GM18505 (cell line): ENCODE data around the gene KLHL14.

Experiments used
- ATAC-seq: cut with Tn5 transposase; IDR thresholded peaks from one replicate; pipeline ENCODE4 v1.9.1; 2021; ENCODE audit not compliant: unreplicated experiment
- POLR2A ChIP-seq: IDR thresholded peaks from 4 replicates; pipeline ENCODE4 v1.6.1; 2011; ENCODE audit warnings: borderline replicate concordance; ENCODE audit not compliant: insufficient read depth, insufficient read length; ENCODE audit errors: extremely low read depth

KLHL14 gene

DNA sequence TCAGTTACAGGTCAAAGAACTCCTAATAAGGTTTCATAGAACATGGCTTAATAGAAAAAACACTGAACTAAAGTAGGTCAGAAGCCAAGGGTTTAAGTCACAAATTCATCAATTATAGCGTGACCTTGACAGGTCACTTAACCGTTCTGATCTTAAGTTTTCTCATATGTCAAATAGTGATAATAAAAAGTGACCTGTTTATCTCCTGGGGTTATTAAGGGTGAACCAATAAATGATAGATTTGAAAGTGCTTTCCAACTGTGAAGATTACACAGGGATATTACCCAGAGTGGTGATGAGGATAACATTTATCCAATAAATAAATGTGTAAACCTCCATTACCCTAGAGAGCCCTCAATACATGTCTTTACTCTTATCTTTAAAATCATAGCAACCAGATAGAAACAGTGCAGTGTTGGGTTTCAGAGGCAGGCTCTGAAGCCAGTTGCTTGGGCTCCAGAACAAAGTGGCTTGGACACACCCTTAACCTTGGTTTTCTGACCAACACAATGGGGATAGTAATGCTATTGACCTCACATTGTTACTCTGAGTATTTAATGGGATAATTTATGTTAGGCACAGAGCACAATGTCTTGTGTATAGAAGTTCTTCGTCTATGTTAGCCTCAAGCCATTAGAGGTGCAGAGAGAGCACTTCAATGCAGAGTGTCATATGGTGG, 48.6 kb downstream of the KLHL14 start:
- no peak for ATAC-seq
- TF ChIP-seq POLR2A: no peak

DNA sequence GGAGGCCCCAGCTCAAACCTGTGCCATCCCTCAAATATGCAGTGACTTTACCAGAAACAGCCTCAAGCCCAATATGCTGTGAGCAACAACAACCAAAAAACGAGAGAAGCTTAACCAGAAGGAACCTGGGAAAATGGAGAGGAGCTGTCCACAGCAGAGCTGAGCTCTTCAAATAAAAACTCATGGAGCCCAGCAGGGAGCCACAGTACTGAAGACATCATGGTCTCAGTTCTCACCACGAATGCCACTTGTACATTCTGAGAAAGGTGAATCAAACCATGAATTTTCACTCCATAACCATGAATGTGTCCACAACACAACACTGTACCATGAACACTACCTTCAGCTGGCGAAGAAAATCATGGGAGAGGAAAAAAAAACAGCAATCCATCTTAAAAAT, 50.5 kb downstream of the KLHL14 start:
- ATAC-seq: no peak
- TF ChIP-seq POLR2A: no peak

DNA sequence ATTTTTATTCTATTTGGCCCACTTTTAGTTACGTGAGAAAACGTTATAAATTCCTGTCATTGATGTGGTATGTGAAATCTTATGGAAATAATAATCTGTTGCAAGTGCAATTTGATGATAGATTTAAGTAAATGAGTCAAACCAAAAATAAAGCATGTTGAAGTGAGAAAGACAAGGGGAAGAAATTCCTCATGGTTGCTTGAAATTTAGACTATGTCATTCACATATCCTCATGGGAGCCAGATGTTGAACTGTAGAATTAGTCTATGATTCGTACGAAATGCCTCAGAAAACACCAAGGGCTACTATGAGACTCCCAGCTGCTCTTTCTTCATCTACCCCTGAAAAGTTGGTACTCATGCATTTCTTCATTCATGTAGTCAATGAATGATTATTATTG, 55.7 kb downstream of the KLHL14 start:
- ATAC-seq: no peak
- TF ChIP-seq POLR2A: no peak

DNA sequence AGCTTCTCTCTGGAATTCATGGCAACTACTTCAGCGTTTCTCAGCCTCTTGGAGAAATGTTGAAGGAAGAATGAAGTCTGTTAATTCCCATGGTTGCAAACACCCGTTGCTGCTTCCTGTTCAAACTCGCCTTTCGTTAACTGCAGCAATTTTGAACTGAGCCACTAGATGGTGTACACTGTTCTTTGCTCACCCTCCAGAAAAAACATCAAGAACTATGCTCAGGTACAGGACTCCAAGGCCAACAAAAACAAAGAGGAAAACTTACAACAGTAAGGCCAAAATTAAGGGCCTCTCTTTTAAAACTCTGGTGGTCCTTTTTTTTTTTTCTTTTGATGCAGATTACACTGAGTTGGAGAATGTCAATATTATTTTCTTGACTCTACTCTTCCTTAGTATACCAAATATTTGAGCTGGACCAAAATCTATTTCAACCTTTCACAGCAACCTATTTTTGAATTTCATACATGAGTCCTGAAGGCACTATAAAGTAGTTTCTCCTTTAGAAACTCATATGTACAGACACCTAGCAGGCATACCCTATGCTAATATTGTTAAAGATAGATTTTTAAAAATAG, 58.2 kb downstream of the KLHL14 start:
- no peak for TF ChIP-seq POLR2A
- ATAC-seq: peak; percentile 99

DNA sequence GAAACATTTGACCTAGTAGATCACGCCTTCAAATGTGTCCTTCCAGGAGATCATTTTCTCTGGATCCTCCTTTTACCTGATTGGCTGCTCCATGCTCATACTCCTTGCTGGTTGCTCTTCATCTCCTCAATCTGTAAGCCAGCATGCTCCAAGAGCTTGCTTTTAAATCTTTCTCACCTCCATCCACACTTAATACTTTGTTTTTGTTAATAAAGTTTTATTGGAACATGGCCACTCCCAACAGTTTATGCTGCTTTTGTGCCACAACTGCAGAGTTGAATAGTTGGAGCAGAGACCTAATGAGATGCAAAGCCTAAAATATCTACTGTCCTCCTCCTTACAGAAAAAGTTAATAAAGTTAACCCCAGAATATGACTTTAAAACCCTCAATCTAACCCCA, 60.0 kb downstream of the KLHL14 start:
- TF ChIP-seq POLR2A: no peak
- ATAC-seq: no peak

DNA sequence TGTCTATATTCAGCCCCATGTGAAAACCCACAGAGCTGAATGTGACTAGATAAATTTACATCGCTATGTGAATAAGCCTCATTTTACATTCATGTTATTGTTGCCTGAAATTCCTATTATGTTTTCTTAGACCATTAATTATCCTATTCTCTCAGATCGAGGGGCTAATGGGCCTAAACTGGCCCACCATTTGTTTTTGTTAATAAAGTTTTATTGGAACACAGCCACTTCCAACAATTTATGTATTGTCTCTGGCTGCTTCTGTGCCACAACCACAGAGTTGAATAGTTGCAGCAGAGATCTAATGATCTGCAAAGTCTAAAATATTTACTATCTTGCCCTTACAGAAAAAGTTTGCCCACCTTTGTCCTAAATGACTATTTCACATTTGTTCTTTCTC, 61.0 kb downstream of the KLHL14 start:
- no peak for ATAC-seq
- TF ChIP-seq POLR2A: no peak

DNA sequence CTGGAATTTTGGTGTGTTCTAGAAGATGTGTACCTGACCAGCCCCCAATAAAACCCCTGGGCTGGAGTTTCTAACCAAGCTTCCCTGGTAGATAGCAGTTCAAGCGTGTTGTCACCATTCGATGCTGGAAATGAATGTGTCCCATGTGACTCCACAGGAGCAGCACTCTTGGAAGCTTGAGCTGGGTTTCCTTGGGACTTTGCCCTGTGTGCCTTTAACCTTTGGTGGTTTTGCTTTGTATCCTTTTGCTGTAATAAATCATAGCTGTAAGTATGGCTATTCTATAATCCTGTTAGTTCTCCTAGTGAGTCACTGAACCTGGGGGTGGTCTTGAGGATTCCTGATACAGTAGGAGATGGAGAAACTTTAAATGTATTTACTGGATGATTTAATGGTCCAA, 65.2 kb downstream of the KLHL14 start:
- no peak for TF ChIP-seq POLR2A
- ATAC-seq: no peak

DNA sequence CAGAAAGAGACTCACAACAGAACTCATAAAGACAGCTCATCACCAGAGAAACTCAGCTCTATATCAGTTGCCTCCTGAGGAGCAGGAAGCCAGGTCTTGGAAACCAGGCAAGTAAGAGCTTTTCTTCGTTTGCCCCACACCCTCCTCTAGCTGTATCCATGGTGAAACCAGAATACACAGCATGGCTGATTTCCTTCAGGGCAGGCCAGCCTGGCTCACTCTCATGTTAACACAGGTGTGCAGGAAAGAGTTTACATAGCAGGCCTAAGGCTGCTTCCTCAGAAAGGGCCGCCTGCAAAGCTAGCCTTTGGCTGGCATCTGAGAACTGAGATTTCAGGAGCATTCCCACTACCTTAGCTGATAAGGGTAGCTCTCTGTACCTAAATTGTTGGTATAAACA, 65.7 kb downstream of the KLHL14 start:
- TF ChIP-seq POLR2A: no peak
- ATAC-seq: no peak

DNA sequence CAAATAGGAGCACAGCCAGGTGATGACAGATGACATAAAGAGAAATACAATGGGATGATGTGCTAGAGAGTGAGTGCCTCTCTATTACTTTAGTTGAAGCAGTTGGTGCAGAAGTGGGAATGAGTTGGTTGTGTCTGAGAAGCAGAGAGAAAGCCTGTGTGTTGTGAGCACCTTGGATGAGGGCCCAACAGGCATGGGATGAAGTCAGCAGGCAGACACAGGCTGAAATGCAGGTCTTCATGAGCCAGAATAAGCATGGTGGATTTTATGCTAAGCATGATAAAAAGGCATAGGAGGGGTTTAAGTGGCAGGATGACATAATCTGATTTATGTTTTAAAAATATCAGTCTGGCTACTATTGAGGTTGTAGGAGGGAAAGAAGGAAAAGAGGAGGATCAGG, 71.5 kb downstream of the KLHL14 start:
- ATAC-seq: no peak
- TF ChIP-seq POLR2A: no peak

DNA sequence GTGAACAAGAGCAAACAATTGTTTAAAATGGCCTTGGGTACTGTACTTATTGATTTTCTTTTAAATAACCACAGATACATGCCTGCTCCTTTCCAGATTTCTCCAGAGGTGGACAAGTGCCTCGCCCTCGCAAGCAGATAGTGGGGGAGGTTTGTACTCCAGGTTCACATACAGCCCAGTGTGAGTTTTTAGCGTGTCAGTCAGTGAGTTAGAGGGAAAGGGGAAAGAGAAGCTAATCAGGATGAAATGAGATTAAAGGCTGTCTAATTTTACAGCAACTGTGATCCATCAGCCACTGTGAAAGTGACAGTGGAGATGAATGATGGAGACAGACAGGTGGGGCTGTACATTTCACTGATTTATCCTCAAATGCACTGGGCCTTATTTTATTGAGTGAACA, 74.7 kb downstream of the KLHL14 start:
- no peak for TF ChIP-seq POLR2A
- no peak for ATAC-seq

DNA sequence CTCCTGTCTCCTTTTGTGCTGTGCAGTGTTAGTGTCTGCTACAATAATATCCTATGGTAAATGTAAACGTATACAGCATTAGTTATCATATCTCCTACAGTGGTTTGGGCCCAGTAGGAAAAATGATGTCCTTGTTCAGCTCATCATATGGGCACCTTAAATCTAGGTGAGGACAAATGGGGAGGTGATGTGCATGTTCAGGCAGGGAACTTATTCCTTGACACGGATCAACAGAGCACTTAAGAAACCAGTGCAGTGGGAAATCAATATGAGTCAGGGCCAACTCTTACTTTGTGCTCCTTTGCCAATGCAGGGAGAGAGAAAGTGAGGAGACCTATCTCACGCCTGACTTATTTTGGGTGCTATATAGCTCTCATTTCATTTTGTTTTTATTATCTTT, 76.4 kb downstream of the KLHL14 start:
- no peak for ATAC-seq

DNA sequence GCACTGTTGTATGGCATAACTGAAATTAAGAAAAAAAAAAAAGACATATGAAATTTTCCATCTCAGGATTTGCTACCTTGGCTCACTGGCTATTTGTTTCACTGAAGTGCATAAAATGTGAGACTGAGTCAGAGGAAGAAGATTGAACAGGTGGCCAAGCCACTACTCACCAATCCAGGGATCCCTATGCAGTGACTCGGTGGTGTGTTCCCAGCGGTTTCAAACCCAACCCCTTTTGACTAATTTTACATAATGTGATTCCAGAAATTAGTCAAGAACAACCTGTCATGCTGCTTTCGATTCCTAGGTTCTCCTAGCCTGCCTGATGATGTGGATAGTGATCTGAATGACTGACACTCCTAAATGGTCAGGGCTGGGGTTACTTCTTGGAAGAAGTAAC, 77.3 kb downstream of the KLHL14 start:
- no peak for ATAC-seq
- no peak for TF ChIP-seq POLR2A

More for the DNA sequence above, 76.4 kb downstream of the KLHL14 start:
- TF ChIP-seq POLR2A: no peak

DNA sequence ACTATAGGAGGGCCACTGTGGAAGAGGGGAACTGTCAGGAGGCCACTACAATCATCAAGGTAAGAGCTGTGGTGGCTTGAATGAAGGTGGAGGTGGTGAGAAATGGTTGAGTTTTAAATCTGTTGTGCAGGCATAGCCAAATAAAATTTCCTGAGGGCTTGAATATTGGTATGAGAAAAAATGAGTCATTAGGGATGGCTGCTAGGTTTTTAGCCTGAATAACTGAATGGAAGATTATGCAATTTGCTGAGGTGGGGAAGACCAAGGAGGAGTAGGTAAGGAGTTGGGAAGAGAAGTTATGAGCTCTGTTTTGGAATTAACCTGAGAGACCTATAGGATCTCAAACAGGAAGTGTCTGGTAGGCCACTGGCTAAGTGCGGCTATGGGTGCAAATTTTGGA, 84.0 kb downstream of the KLHL14 start:
- no peak for ATAC-seq
- TF ChIP-seq POLR2A: no peak

DNA sequence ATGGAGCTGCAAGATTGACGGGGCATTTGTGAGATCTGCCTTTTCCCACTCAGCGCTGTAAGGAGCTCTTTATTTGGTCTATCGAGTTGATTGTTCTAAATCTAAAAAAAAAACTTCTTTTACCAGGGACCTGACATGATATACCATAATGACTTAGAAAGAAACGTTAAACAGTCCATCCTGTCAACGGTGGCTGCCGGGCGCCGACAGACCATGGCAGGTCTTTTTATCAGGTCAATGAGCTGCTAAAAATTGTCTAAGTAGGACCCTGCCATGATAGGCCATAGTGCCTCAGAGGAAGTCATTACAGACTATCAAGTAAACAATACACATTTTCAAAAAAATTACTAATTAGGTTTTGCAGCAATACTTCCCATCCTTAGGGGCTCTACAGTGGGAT, 87.9 kb downstream of the KLHL14 start:
- ATAC-seq: no peak
- TF ChIP-seq POLR2A: no peak
